Immature natural killer cell (primary cell): ENCODE results near the gene ARID1B. TPM values are rescaled to one million over a fixed set of nuclear protein-coding genes. Genes with fewer than 3 reads are reported as not detected.

Source experiments
- DNase-seq, 3 donors: peaks; one replicate each; pipeline ENCODE4 v3.0.0; 2022; ENCODE audit warnings: mixed read lengths in 1 of 3
- H3K27ac Mint-ChIP-seq, 6 donors: one replicate each; pipeline ENCODE4 v1.8.0; 2020; ENCODE audit warnings: mixed read lengths in 6 of 6, mild to moderate bottlenecking in 5 of 6, inconsistent platforms in 4 of 6, moderate library complexity in 3 of 6
- H3K27me3 Mint-ChIP-seq, 3 donors: one replicate each; pipeline ENCODE4 v1.8.0; 2020 to 2021; ENCODE audit warnings: low read depth in 3 of 3, mild to moderate bottlenecking in 3 of 3, mixed read lengths in 3 of 3, moderate library complexity in 3 of 3, inconsistent platforms in 1 of 3
- H3K36me3 Mint-ChIP-seq, 3 donors: one replicate each; pipeline ENCODE4 v1.8.0; 2020; ENCODE audit warnings: mixed read lengths in 3 of 3, inconsistent platforms in 2 of 3, mild to moderate bottlenecking in 2 of 3
- H3K4me1 Mint-ChIP-seq, 2 donors: one replicate each; pipeline ENCODE4 v1.8.0; 2020; ENCODE audit warnings: inconsistent platforms in 2 of 2, mild to moderate bottlenecking in 2 of 2, mixed read lengths in 2 of 2, moderate library complexity in 1 of 2
- H3K4me3 Mint-ChIP-seq, 5 donors: one replicate each; pipeline ENCODE4 v1.8.0; 2020; ENCODE audit warnings: mild to moderate bottlenecking in 5 of 5, mixed read lengths in 5 of 5, inconsistent platforms in 3 of 5, moderate library complexity in 3 of 5
- H3K9me3 Mint-ChIP-seq, 6 donors: one replicate each; pipeline ENCODE4 v1.8.0; 2020; ENCODE audit warnings: mild to moderate bottlenecking in 6 of 6, mixed read lengths in 6 of 6, inconsistent platforms in 4 of 6, moderate library complexity in 3 of 6
- polyA plus RNA-seq, 3 donors: library from polyadenylated mRNA; unstranded; fragments of 300-500 nt; fragmentation: Illumina TruSeq; gene quantifications; one replicate each; pipeline ENCODE4 v1.2.3, GENCODE V29; 2021

The ARID1B gene
- polyA plus RNA-seq, 3 donors from 2014 or later, result 7.6 to 18.1 (median 8.7) TPM

DNA sequence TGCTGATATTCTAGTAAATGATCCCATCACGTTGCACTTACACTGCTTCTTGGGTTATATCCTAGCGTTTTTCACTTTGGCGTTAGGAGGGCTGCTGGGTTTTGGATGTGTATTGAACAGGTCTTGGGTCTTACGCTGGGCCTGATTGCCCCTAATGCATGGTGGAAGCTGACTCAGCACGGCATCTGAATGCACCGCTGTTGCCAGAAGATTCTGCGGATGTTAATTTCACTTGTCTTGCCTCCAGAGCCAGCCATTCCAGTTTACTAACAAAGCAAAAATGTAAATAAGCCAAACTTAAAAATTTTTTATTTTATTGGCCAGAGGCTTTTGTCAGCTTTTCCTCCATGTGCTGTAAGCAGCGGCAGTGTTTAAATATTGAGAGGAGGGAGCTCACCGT, 312.7 kb downstream of the ARID1B start:
- Mint-ChIP-seq H3K27ac (peak overlapping the region in 2 of 6 donors; percentile 11 to 65), H3K36me3 (peaks cover 14 to 18% (median 15%) of the 10 kb centered on the region in 3 donors), H3K4me1 (peaks cover 55 to 60% of the 10 kb centered on the region in 2 donors), H3K9me3 (no peaks in the 10 kb centered on the region), H3K4me3 (no peak overlapping the region), H3K27me3 (peaks cover 0 to 1% (median 1%) of the 10 kb centered on the region in 3 donors)
- DNase-seq, result no peak

DNA sequence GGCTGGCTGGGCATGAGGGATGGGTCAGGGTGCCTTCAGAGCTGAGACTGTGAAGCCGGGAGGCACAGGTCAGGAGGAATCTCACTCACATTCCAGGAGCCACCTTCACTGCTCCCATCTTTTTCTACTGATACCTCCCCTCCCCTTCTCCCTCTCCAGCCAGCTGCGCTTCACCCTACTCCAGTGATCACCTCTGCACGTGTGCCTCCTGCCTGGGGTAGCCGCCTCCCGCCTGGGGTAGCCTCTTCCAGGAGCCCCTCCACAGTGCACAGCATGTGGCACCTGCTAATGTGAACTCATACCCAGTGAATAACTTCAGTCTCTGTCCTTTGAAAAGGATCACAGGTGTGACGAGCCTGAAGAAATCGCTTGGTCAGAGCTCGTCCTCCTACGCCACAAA, 313.6 kb downstream of the ARID1B start:
- DNase-seq, result no peak
- Mint-ChIP-seq H3K9me3 (no peaks in the 10 kb centered on the region), H3K27ac (peak overlapping the region in 3 of 6 donors; percentile 6 to 55 (median 8)), H3K4me3 (no peak overlapping the region), H3K36me3 (peaks cover 5 to 14% (median 8%) of the 10 kb centered on the region in 3 donors), H3K4me1 (peaks cover 61 to 64% of the 10 kb centered on the region in 2 donors), H3K27me3 (peaks cover 0 to 1% (median 1%) of the 10 kb centered on the region in 3 donors)

DNA sequence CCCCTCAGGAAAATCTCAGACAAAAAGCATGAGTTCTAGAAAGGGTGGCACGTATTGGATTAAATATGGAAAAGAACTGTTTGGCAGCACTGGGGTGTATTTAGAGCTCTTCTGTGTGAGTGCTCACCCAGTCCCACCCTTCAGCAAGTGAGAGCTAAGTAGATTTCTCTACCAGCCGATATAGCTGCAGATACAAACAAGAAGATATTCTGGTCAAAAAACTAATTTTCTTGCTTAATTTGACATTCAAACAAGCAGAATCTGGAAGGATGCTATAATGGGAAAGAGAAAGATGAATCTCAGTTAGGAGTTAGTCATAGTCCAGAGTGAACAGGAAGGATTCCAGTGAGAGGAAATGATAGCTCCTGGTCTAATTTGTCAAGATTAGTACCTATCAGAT, 314.1 kb downstream of the ARID1B start:
- no peaks in the 10 kb centered on the region for H3K9me3 Mint-ChIP-seq
- H3K27me3 Mint-ChIP-seq, result peaks cover 0 to 1% (median 1%) of the 10 kb centered on the region in 3 donors
- peaks cover 61 to 62% of the 10 kb centered on the region in 2 donors for H3K4me1 Mint-ChIP-seq
- peaks cover 4 to 18% (median 8%) of the 10 kb centered on the region in 3 donors for H3K36me3 Mint-ChIP-seq
- DNase-seq, result no peak
- H3K4me3 Mint-ChIP-seq, result no peak overlapping the region
- H3K27ac Mint-ChIP-seq, result no peak overlapping the region

DNA sequence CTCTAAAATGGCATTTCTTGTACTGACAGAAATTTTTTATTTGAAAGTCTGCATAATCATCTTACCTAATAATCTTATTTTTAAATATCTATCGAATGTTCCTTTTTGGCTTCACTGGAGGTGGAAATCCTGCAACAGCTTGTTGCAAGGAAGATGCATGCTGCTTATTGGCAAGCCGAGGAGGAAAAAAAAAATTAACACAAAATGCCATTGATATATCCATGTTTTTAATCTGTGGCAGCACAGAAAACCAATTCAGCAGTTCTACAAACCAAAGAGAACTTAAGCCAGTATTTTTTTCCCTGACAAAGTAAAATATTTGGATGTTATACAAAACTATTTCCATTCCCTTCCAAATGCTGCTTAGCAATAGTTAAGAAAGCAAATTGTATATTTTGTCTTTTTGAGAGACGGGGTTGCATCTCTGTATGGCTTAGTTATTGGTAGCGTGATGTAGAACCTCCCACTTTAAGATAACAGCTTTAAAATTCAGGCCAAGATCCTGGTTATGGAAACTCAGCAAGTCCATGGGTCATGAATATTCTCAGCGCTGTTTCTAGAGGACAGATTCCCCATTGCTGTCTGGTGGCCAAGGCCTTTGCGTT, 314.8 kb downstream of the ARID1B start:
- H3K27ac Mint-ChIP-seq, result peak overlapping the region in 1 of 6 donors; percentile 17
- H3K4me1 Mint-ChIP-seq, result peaks cover 59% of the 10 kb centered on the region in 2 donors
- H3K36me3 Mint-ChIP-seq, result peaks cover 4 to 20% (median 4%) of the 10 kb centered on the region in 3 donors
- H3K9me3 Mint-ChIP-seq, result no peaks in the 10 kb centered on the region
- peaks cover 0 to 1% (median 1%) of the 10 kb centered on the region in 3 donors for H3K27me3 Mint-ChIP-seq
- DNase-seq, result no peak
- H3K4me3 Mint-ChIP-seq, result no peak overlapping the region

DNA sequence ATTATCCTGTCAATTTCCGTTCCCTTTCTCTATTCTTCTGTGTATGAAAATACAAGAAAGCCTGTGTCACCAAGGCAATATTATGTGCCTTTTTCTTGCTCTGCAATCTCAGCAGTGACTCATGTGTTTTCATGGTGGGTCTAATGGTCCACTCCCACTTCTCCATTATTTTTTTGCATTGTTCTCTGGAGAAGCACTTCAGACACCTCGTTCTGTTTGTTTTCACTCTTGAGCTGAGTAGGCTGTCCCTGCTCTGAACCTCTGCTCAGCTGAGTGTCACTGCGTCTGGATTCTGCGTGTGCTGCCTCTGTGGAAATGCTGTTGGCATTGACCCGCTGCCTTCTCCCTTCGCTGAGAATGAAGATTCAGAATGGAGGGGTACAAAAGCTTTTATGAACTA, 315.6 kb downstream of the ARID1B start:
- H3K4me1 Mint-ChIP-seq, result peaks cover 52 to 54% of the 10 kb centered on the region in 2 donors

DNA sequence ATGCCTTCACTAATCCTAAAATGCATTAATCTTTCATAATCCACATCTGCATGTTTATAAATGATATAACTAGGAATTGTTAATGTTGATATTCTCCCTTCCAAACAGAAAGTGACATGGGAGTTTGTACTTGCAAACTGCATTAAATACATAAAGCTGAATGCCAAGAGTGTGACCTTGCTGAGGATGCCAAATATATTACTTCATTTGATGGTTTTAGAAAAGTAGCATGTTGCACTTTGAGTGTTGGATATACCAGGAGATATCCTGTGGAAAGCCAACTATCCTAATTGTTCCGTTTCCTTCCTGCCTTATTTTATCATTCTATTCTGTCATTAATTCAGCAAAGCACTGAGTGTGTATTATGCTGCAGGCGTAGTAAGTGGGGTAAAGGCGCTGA, 316.4 kb downstream of the ARID1B start:
- H3K4me1 Mint-ChIP-seq, result peaks cover 52 to 55% of the 10 kb centered on the region in 2 donors

More for the DNA sequence above, 315.6 kb downstream of the ARID1B start:
- no peak overlapping the region for H3K4me3 Mint-ChIP-seq
- peaks cover 1 to 2% (median 1%) of the 10 kb centered on the region in 3 donors for H3K27me3 Mint-ChIP-seq
- H3K27ac Mint-ChIP-seq, result peak overlapping the region in 2 of 6 donors; percentile 17 to 51
- no peaks in the 10 kb centered on the region for H3K9me3 Mint-ChIP-seq
- DNase-seq, result no peak
- H3K36me3 Mint-ChIP-seq, result peaks cover under 1 to 20% (median 4%) of the 10 kb centered on the region in 3 donors

DNA sequence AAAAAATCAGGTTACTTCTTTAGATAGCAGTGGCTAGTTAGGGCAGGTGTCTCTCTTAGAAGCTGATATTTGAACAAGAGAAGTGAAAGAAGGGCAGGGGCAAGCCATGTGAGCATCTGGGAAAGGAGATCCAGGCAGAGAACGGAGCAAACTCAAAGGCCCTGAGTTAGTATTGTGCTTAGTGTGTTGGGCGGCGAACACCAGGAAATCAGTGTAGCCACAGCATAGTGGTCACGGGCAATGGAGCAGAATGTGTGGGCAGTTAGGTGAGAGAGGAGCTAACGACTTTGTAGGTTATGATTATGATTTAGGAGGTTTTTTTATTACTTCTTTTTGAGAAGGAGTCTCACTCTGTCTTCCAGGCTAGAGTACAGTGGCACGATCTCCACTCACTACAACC, 316.9 kb downstream of the ARID1B start:
- peaks cover 1 to 2% (median 1%) of the 10 kb centered on the region in 3 donors for H3K27me3 Mint-ChIP-seq
- H3K27ac Mint-ChIP-seq, result peak overlapping the region; percentile 76 to 90 (median 83)
- peaks cover 0 to 14% (median 8%) of the 10 kb centered on the region in 3 donors for H3K36me3 Mint-ChIP-seq
- DNase-seq, result peak; percentile 25 to 43 (median 37)
- no peaks in the 10 kb centered on the region for H3K9me3 Mint-ChIP-seq
- H3K4me3 Mint-ChIP-seq, result peak overlapping the region; percentile 33 to 67 (median 63)
- peaks cover 52 to 53% of the 10 kb centered on the region in 2 donors for H3K4me1 Mint-ChIP-seq

More for the DNA sequence above, 316.4 kb downstream of the ARID1B start:
- Mint-ChIP-seq H3K9me3 (no peaks in the 10 kb centered on the region), H3K36me3 (peaks cover 0 to 19% (median 8%) of the 10 kb centered on the region in 3 donors), H3K27ac (peak overlapping the region; percentile 76 to 90 (median 83)), H3K4me3 (peak overlapping the region in 3 of 5 donors; percentile 58 to 64 (median 63)), H3K27me3 (peaks cover 1 to 2% (median 1%) of the 10 kb centered on the region in 3 donors)
- DNase-seq, result no peak

DNA sequence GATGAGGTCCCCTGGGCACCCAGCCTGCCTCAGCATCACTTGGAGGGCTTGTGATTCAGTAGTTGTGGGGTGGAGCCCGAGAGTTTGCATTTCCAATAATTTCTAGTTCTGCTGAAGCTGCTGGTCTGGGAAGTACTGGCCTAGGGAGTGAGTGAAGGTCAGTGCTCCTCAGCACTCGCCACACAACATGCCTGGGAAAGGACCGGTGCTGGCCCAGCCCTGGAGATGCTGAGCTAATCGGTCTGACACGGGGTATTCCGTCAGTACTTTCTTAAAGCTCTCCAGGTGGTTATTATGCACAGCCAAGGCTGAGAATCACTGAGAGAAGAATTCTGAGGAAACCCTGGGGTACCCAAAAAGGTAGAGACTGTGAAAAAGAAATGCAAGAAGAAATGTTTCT, 317.9 kb downstream of the ARID1B start:
- H3K36me3 Mint-ChIP-seq, result peaks cover 0 to 14% (median 8%) of the 10 kb centered on the region in 3 donors
- H3K4me3 Mint-ChIP-seq, result peak overlapping the region in 1 of 5 donors; percentile 17
- DNase-seq, result no peak
- peaks cover 55 to 56% of the 10 kb centered on the region in 2 donors for H3K4me1 Mint-ChIP-seq
- no peaks in the 10 kb centered on the region for H3K9me3 Mint-ChIP-seq
- H3K27me3 Mint-ChIP-seq, result peaks cover 1 to 2% (median 1%) of the 10 kb centered on the region in 3 donors
- peak overlapping the region in 3 of 6 donors; percentile 13 to 90 (median 76) for H3K27ac Mint-ChIP-seq

DNA sequence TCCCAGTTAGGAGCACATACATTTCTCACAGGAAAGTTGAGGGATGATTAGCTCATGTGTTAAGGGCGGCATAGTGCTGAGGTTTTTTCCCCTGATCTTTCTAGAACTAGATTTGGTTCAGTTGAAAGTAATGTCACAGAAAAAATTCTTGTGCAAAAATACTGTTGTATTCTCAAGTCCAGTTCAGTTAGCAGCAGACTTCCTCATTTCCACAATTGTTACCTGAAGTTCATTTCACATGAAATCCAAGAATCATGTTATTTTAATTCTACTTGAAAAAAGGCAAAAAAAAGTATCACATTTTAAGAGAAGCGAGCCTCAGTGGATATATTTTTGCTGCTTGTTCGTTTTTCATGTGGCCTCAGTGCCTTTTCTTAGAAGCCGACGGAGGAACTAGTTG, 318.4 kb downstream of the ARID1B start:
- Mint-ChIP-seq H3K4me1 (peaks cover 59 to 60% of the 10 kb centered on the region in 2 donors), H3K9me3 (no peaks in the 10 kb centered on the region), H3K27ac (peak overlapping the region in 4 of 6 donors; percentile 28 to 67 (median 43)), H3K4me3 (no peak overlapping the region), H3K27me3 (peaks cover 1 to 2% (median 1%) of the 10 kb centered on the region in 3 donors), H3K36me3 (peaks cover 0 to 14% (median 9%) of the 10 kb centered on the region in 3 donors)
- DNase-seq, result no peak

DNA sequence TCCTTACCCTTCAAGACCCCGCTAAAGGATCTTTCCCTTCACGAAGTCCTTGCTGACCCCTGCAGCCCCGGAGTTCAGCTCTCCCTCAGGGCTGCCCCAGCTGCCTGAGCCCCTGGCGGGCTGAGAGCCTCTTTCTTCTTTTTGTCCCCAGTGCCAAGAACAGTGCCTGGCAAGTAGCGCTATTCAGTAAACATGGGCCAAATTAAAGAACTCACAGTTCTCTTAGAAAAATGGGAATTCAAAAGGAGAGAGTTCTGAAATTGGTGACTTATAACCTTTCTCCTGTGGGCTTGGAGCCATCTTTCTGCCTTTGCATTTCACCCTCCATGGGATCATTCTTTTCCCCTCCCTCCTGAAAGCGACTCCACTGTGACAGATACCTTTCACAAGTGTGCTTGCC, 318.9 kb downstream of the ARID1B start:
- peak overlapping the region in 4 of 6 donors; percentile 28 to 87 (median 43) for H3K27ac Mint-ChIP-seq
- peaks cover 0 to 14% (median 11%) of the 10 kb centered on the region in 3 donors for H3K36me3 Mint-ChIP-seq
- H3K27me3 Mint-ChIP-seq, result peaks cover 1 to 2% (median 1%) of the 10 kb centered on the region in 3 donors
- no peak for DNase-seq
- H3K9me3 Mint-ChIP-seq, result no peaks in the 10 kb centered on the region
- no peak overlapping the region for H3K4me3 Mint-ChIP-seq
- H3K4me1 Mint-ChIP-seq, result peaks cover 65 to 66% of the 10 kb centered on the region in 2 donors

DNA sequence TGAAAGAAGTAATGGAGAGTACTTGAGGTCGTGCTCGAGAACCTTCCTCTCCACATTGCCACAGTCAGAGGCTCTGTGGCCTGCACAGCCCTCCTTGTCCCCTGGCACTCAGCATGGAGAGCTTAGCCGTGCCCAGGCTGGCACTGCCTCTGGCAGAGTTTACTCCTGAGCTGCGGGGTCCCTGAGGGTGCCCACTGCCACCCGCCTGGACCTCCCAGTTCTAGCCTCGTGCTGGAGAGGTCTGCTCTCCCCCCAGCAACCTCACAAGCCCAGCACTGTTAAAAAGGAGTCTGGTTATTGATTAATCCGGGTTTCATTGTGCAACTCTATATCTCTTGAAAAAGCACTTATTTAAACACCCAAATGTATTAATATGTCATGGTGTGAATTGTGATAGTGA, 319.3 kb downstream of the ARID1B start:
- H3K27ac Mint-ChIP-seq, result peak overlapping the region in 2 of 6 donors; percentile 53 to 87
- no peak overlapping the region for H3K4me3 Mint-ChIP-seq
- no peak for DNase-seq
- H3K27me3 Mint-ChIP-seq, result peaks cover 1 to 2% (median 1%) of the 10 kb centered on the region in 3 donors
- peaks cover 0 to 14% (median 11%) of the 10 kb centered on the region in 3 donors for H3K36me3 Mint-ChIP-seq
- peaks cover 69 to 70% of the 10 kb centered on the region in 2 donors for H3K4me1 Mint-ChIP-seq
- no peaks in the 10 kb centered on the region for H3K9me3 Mint-ChIP-seq

DNA sequence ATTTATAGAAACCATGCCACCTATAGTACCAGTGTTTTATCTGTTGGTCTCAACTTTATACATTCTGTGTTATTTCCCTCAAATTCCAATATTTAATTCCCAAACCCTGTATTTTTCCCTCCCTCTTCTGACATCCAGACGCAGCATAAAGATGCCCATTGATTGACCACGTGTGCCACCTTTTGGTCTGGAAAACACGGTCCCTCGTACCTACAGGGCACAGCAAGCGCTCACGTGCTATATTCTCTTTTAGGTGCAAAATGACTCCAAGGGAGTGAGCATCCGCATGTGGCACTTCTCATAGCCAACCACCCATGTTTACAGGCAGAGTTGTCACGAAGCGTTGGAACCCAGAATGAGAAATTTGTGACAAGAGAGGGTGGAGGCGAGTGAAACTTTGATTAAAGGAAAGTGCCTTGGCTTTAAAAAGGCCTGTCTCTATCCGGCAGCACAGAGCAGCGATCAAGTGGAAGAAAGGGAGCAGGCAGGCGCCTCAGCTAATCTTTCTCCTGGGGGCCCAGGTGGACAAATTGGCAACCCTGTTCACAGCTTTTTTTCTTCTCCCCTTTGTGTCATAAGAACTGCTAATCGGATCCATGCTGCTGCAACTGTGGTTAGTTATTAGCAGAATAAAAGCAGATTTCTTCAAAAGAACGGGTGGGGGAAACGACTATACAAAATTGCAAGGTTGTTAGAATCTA, 320.2 kb downstream of the ARID1B start:
- Mint-ChIP-seq H3K9me3 (no peaks in the 10 kb centered on the region), H3K27ac (peak overlapping the region in 5 of 6 donors; percentile 30 to 96 (median 65)), H3K27me3 (peaks cover 1 to 2% (median 1%) of the 10 kb centered on the region in 3 donors), H3K36me3 (peaks cover 0 to 14% (median 11%) of the 10 kb centered on the region in 3 donors), H3K4me3 (peak overlapping the region in 1 of 5 donors; percentile 46), H3K4me1 (peaks cover 78% of the 10 kb centered on the region in 2 donors)
- DNase-seq, result no peak

DNA sequence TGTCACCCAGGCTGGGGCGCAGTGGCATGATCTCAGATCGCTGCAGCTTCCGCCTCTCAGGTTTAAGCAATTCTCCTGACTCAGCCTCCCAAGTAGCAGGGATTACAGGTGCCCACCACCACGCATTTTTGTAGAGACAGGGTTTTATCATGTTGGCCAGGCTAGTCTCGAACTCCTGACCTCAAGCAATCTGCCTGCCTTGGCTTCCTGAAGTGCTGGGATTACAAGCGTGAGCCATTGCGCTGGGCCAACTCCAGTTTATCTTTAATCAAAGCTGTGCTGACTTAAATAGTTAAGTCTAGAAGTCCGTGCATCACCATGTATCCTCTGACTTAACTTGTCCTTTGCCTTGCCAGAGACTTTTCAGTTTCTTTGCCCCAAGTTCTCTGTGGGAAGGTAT, 321.8 kb downstream of the ARID1B start:
- Mint-ChIP-seq H3K4me3 (peak overlapping the region in 1 of 5 donors; percentile 89), H3K9me3 (no peaks in the 10 kb centered on the region), H3K27ac (peak overlapping the region in 5 of 6 donors; percentile 94 to 97 (median 96)), H3K4me1 (peaks cover 77 to 81% of the 10 kb centered on the region in 2 donors), H3K27me3 (peaks cover 1 to 2% (median 1%) of the 10 kb centered on the region in 3 donors), H3K36me3 (peaks cover under 1 to 7% (median 6%) of the 10 kb centered on the region in 3 donors)
- no peak for DNase-seq
